Measurements from ENCODE around the gene TMUB2.
A peak's percentile ranks its signal among the peaks of the same experiment; 100 is the strongest.

Gene TMUB2

DNA sequence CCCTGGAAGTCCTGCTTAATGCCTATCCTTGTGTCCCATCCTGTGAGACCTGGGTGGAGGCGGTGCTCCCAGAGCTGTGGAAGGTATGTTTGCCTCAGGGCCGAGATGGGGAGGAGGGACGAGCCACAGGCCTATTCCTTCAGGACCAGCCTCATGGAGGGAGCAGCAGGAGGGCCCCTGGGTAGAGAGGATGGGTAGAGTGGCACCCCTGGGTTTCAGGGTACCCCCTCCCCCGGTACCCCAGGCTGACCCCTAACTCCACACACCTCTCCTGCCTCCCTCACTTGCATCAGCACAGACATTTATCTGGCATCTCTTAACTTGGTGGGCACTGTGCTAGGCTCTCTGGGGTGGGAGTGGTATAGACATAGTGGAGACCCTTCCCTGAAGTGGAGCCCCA, 9.1 kb upstream of the TMUB2 start:
- no peak for DNase-seq

DNA sequence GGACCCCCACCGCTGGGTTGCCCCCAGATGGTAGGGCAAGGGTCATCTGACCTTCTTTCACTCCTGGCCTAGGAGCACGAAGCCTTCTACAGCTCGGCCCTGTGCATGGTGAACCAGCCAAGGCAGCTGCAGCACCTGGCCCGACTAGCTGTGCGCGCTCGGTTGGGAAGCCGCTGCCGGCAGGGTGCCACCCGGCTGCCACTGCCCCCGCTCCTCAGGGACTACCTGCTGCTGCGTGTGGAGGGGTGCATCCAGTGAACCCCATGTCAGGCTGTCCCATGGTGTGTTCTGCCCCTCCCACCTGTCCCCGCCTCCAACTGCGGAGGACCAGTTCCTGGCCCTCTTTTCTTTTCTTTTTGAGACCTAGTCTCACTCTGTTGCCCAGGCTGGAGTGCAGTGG, 8.6 kb upstream of the TMUB2 start:
- DNase-seq, result no peak

DNA sequence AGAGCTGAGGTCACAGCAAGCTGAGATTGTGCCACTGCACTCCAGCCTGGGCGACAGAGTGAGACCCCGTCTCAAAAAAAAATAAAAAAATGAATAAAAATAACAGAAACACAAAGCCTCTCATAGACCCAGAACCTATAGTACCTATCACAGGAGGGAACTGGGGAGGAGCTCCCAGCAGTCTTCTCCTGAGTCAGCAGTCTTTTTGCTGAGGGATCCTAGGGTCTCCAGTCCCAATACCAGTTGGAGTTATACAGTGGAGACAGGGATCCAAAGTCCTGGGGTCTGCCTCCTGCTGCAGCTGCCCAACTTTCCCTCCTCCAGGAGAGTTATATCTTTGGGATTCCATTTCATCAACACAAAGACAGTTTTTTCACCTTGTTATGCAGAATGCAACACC, 3.7 kb upstream of the TMUB2 start:
- no peak for DNase-seq

DNA sequence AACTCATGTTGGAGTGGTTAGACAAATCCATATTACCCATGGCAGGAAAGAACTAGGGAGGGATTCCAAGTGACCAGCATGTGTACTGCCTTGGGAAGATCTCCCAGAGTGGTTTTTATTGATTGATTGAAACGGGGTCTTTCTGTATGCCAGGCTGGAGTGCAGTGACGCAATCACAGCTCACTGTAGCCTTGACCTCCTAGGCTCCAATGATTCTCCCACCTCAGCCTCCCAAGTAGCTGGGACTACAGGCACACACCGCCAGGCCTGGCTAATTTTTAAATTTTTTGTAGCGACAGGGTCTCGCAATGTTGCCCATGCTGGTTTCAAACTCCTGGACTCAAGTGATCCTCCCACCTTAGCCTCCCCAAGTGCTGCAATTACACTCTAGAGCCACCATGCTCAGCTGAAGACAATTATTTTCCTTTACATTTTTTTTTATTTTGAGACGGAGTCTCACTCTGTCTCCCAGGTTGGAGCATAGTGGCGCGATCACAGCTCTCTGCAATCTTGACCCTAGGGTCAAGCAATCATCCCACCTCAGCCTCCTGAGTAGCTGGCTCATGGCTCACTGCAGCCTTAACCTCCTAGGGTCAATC, 2.5 kb upstream of the TMUB2 start:
- no peak for DNase-seq

DNA sequence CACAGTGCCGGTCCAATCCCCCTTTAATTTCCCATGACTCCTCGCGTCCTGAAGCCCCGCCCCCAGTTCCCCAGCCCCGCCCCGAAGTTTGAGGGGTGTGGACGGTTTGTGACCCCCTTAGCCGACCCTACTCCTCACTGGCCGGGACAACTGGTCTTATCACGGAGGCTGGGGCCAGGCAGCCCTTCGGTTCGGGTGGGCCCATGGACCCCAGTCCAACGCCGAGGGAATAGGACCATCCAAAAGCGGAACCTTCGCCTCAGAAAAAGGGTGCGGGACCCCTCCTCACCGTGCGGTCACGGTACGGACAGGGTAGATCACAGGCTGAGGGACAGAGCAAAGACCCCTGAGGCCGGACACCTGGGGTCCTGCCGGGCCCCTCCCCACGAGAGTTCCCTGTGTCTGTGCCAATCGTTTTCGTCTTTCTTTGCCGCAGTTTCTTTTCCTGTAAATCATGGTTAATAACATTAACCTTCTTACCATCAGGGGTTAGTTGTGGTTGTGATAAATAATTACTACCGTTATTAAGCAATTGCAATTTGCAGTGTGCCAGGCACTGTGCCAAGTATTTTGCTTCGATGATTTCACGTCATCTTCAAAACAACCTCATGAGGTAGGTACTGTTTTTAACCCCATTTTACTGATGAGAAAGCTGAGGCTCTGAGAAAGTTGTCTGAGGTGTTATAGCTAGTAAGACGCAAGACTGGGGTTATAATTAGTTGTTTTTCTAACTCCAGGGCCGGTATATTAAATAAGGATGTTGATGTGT, 543 bp downstream of the TMUB2 start:
- DNase-seq, result peak; percentile 56

GRCh38 chr17:44188576-44189403, 2.0 kb downstream of the TMUB2 start:
- DNase-seq, result no peak

DNA sequence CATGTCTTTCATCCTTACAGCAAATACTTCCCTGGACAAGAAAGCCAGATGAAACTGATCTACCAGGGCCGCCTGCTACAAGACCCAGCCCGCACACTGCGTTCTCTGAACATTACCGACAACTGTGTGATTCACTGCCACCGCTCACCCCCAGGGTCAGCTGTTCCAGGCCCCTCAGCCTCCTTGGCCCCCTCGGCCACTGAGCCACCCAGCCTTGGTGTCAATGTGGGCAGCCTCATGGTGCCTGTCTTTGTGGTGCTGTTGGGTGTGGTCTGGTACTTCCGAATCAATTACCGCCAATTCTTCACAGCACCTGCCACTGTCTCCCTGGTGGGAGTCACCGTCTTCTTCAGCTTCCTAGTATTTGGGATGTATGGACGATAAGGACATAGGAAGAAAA, 3.7 kb downstream of the TMUB2 start:
- DNase-seq, result no peak

DNA sequence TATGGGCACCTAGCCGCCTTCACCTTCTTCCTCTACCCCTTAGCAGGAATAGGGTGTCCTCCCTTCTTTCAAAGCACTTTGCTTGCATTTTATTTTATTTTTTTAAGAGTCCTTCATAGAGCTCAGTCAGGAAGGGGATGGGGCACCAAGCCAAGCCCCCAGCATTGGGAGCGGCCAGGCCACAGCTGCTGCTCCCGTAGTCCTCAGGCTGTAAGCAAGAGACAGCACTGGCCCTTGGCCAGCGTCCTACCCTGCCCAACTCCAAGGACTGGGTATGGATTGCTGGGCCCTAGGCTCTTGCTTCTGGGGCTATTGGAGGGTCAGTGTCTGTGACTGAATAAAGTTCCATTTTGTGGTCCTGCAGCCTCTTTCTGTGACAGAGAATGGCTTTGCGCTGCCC, 4.6 kb downstream of the TMUB2 start:
- no peak for DNase-seq

- DNase-seq, result no peak
Measured at GRCh38 chr17:44191941-44192496, 5.2 kb downstream of the TMUB2 start.

DNA sequence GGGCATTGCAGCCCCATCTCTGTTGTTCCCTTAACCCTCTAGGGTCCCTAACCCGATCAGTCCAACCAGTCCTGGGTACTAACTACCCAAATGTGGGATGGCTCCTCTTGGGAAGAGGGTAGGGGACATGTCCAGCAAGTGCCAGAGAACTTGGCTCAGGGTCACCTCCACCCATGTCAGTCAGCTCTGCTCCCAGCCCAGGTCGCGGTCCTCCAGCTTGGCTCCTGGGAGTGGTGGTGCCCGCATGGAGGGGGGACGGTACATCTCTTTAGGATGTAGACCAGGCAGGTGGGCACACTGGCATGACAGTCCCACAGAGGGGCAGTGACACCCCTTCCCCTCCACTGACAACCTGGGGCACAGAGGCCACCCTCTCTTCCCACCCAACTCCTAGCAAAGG, 6.0 kb downstream of the TMUB2 start:
- DNase-seq, result no peak

GRCh38 chr17:44193326-44194084, 6.7 kb downstream of the TMUB2 start:
- no peak for DNase-seq

DNA sequence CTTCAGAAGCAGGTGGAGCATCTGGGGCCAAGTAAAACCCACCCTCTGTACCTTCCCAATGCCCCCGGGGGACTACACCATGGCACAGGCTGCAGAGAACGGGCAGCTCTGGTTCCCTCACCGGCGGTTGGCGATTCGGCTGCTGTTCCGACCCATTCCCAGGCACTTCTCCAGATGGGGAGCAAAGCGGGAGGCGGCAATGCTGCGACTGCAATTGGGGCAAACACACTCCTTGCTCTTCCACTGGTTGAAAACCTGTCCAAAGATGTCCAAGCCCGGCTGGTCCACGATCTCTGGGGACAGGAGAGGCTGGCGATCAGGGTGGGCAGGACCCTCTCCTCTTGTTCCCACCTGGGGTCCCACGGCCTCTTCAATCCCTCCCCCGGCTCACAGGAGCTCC, 10.3 kb downstream of the TMUB2 start:
- DNase-seq, result no peak

DNA sequence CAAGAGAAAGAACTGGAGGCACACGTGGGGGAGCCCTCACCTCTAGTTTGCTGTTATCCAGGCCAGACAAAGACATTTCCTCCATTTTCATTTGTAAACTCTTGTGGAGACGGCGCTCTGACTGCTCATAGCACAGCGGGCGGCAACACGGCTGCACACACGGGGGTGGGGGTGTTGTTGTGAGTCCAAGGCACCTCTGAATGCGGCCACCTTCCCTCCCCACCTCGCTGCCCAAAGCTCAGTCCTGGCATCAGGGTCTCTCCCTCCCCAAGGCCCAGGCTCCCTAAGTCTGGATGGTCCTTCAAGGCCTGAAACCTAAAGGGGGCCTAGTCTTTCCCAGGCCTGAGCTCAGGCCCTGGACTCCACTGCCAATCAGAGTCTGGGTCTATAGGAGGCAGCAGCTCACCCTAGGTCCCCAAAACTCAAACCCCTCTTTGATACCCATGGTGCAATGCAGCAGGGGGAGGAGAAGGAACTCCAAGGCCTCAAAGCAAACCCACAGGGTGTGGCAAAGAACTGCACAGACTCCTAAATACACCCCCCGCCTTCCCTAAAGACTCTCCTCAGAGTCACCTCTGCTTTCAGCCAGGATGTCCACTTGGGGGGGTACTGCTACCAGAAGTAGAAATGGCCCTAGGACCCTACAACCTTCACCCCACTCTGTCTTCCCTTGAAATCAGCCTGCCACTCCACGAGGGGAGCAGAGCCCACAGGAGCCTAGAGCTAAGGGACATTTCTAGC, 11.4 kb downstream of the TMUB2 start:
- DNase-seq, result no peak

DNA sequence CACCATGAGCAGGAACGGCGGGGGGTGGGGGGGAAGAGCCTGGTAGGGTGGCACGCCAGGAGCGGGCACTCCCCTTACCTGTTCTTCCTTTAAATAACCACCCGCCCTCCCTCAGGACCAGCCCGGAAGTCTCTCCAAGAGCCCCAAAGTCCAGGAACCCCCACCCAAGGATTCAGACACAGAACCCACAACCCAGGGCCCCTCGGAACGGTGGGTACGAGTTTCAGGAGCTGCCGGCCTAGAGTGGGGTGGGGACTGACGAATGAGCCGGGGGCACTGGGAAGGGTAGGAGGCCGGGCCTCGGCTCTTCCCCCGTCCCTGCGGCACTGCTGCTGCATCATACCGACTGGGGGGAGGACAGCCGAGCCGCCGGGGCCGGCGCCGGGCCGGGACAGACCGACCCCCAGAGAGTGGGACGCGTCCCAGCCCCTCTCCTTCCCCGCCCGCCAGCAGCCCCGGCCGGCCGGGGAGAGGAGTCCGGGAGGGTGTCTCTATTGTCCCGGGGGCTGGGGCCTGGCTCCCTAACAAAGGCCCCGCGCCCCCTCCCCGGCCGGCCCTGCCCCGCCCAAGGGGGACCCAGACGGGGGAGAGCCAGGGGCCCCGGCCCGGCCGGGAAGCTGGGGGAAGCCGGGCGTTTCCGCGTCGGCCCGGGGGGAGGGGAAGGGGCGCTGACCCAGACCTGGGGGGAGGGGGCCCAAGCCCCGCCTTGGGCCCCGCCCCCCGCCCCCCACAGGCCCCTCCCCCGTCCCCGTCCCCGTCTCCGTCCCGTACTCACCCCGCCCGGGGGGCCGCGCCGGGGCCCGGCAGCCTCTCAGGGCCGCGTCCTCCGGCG, 12.2 kb downstream of the TMUB2 start:
- DNase-seq, result peak; percentile 36

- DNase-seq, result peak; percentile 99
Measured at GRCh38 chr17:44199553-44200477, 13.0 kb downstream of the TMUB2 start, which contains the start of gene ATXN7L3. ATXN7L3 (minus strand) TSS chr17:44199884; CDS start chr17:44198070, 1,814 bp downstream.

DNA sequence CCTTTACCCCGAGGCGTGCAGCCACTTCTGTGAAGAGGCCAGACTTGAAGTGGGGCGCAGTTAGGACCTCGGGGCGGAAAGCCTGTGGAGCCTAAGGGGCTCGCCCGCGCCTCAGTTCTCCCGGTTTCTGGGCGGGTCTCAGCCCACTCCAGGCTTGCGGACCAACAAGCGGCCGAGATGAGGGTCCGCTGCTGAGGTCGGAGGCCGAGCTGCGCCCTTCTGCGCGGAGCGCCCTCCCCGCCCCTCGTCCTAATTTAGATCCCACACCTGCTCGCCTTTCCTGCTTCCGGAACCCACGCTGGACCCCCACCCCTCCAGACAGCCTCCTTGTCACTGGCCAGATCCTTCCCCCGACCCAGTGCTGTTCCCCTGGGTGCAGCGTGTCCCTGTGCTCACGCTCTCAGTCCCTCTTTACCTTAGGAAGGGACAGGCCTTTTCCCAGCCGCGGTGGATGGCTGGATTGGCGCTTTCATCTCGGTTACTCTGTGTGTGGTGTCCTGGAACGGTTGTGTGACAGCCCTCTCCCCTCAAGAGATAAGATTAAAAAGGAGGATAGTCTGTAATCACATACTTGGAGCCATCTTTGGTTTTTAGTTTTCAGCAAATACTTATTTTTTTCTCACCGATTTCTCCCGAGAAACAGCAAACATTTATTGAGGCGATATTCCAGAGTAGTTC, 13.8 kb downstream of the TMUB2 start:
- DNase-seq, result no peak

- DNase-seq, result no peak
Measured at GRCh38 chr17:44202756-44203155, 16.0 kb downstream of the TMUB2 start.

GRCh38 chr17:44203731-44204440, 17.1 kb downstream of the TMUB2 start:
- DNase-seq, result no peak

- DNase-seq, result no peak
Measured at GRCh38 chr17:44204441-44204882, 17.7 kb downstream of the TMUB2 start.
